Endothelial cell of umbilical vein (primary cell): ENCODE data around the gene PIM3. TPM values are rescaled to one million over a fixed set of nuclear protein-coding genes. Genes with fewer than 3 reads are reported as not detected.
"Not testable (repeated sequence)": the region's sequence is repeated elsewhere in the genome, so short reads cannot be mapped to it uniquely, and the experiment has no call there.

Experiments used
- BruUV-seq: library from RNA; stranded (reverse); fragments of 400-500 nt; replicated peaks from 2 replicates; lab custom pipeline; 2021; lab: Mats Ljungman, UMichigan
- CTCF ChIA-PET: fragments of 300-600, 350-600 bp; sonication (Branson Sonifier 250); formaldehyde crosslinking; loops from one replicate; lab custom pipeline; 2021; ENCODE audit warnings: antibody characterized with exemption, inconsistent platforms; lab: Charles Lee
- POLR2A ChIA-PET: fragments of 300-600, 350-600 bp; sonication (Branson Sonifier 250); formaldehyde crosslinking; loops from one replicate; lab custom pipeline; 2021; ENCODE audit warnings: antibody characterized with exemption, inconsistent platforms; lab: Charles Lee
- DNase-seq: peaks from one replicate; pipeline ENCODE4 v3.0.0-alpha.2; 2011; ENCODE audit warnings: low read depth, low spot score
- FAIRE-seq: peaks from 2 replicates; lab custom pipeline; 2011; peaks lifted over from hg19 to GRCh38; lab: Jason Lieb, UNC
- H2AFZ ChIP-seq: 2 replicates; pipeline ENCODE4 v1.6.0; 2012; ENCODE audit warnings: low read depth, low read length, control low read depth, inconsistent platforms
- H3K27ac ChIP-seq: 2 replicates; pipeline ENCODE4 v1.5.1; 2011; ENCODE audit warnings: low read depth, mild to moderate bottlenecking, control low read depth, low read length, moderate library complexity; ENCODE audit not compliant: insufficient read depth
- H3K27me3 ChIP-seq, 2 experiments: 2 replicates each; pipeline versions ENCODE4 v1.6.0 to v1.6.1; 2011; ENCODE audit warnings: low read length in 2 of 2, mixed read lengths in 1 of 2; ENCODE audit not compliant: control insufficient read depth in 2 of 2, insufficient read depth in 2 of 2
- H3K36me3 ChIP-seq, 2 experiments: 2 replicates in 1 of 2; 3 replicates in 1 of 2; pipeline ENCODE4 v1.5.1; 2011; ENCODE audit warnings: low read length in 2 of 2, mild to moderate bottlenecking in 1 of 2, moderate library complexity in 1 of 2; ENCODE audit not compliant: control insufficient read depth in 2 of 2, insufficient read depth in 2 of 2; ENCODE audit errors: extremely low read depth in 1 of 2
- H3K4me1 ChIP-seq: 3 replicates; pipeline ENCODE4 v1.5.1; 2011; ENCODE audit warnings: mild to moderate bottlenecking, low read length; ENCODE audit not compliant: control insufficient read depth, insufficient read depth; ENCODE audit errors: extremely low read depth
- H3K4me2 ChIP-seq: 2 replicates; pipeline ENCODE4 v1.6.1; 2011; ENCODE audit warnings: low read length, control low read depth, mixed read lengths; ENCODE audit not compliant: insufficient read depth
- H3K4me3 ChIP-seq, 3 experiments: fragments of 200-600 bp in 1 of 3; sonication (generic), shearing (Covaris generic) in 1 of 3; replicated peaks in 1 of 3; 2 replicates each; pipeline ENCODE4 v1.5.1; 2011 to 2016; ENCODE audit warnings: control low read depth in 3 of 3, low read length in 3 of 3, mild to moderate bottlenecking in 2 of 3, inconsistent platforms in 1 of 3, low read depth in 1 of 3, moderate library complexity in 1 of 3; ENCODE audit not compliant: insufficient read depth in 1 of 3
- H3K79me2 ChIP-seq: 2 replicates; pipeline ENCODE4 v1.6.0; 2012; ENCODE audit warnings: low read length, inconsistent platforms; ENCODE audit not compliant: control insufficient read depth, insufficient read depth
- H3K9ac ChIP-seq: replicated peaks from 2 replicates; pipeline ENCODE3; 2011; ENCODE audit warnings: low read length, control low read depth; ENCODE audit not compliant: insufficient read depth; ENCODE audit errors: extremely low read depth
- H3K9me1 ChIP-seq: replicated peaks from 3 replicates; pipeline ENCODE4 v1.6.0; 2011; ENCODE audit warnings: mild to moderate bottlenecking, low read length; ENCODE audit not compliant: control insufficient read depth, insufficient read depth; ENCODE audit errors: extremely low read depth
- H3K9me3 ChIP-seq: replicated peaks from 2 replicates; pipeline ENCODE4 v1.5.1; 2012; ENCODE audit warnings: low read length, inconsistent platforms; ENCODE audit not compliant: control insufficient read depth, insufficient read depth
- H4K20me1 ChIP-seq: replicated peaks from 2 replicates; pipeline ENCODE3; 2011; ENCODE audit warnings: mild to moderate bottlenecking, low read length; ENCODE audit not compliant: control insufficient read depth, insufficient read depth; ENCODE audit errors: extremely low read depth
- EZH2 ChIP-seq: IDR thresholded peaks from 2 replicates; pipeline ENCODE4 v1.6.1; 2012; ENCODE audit warnings: borderline replicate concordance, low read depth, mild to moderate bottlenecking, moderate library complexity, low read length, inconsistent platforms; ENCODE audit not compliant: severe bottlenecking
- FOS ChIP-seq: IDR thresholded peaks from 2 replicates; pipeline ENCODE4 v1.6.1; 2011; ENCODE audit warnings: mild to moderate bottlenecking, low read length, moderate library complexity, borderline replicate concordance; ENCODE audit not compliant: insufficient read depth
- GATA2 ChIP-seq: IDR thresholded peaks from 2 replicates; pipeline ENCODE4 v1.7.0; 2011; ENCODE audit warnings: low read depth, mild to moderate bottlenecking, moderate library complexity, mixed read lengths, low read length; ENCODE audit not compliant: insufficient read length, insufficient read depth
- JUN ChIP-seq: IDR thresholded peaks from 2 replicates; pipeline ENCODE4 v1.6.1; 2011; ENCODE audit warnings: borderline replicate concordance, low read depth; ENCODE audit not compliant: insufficient read length, insufficient read depth
- MAX ChIP-seq: IDR thresholded peaks from 2 replicates; pipeline ENCODE4 v1.6.1; 2011; ENCODE audit not compliant: insufficient read depth, insufficient read length
- MYC ChIP-seq: IDR thresholded peaks from one replicate; pipeline ENCODE4 v1.6.1; 2011; ENCODE audit warnings: mild to moderate bottlenecking, low read depth, low read length
- POLR2A ChIP-seq: IDR thresholded peaks from 2 replicates; pipeline ENCODE4 v1.6.1; 2012; ENCODE audit warnings: low read depth, mild to moderate bottlenecking, control low read depth, low read length
- POLR2AphosphoS5 ChIP-seq: IDR thresholded peaks from 2 replicates; pipeline ENCODE4 v1.6.1; 2012; ENCODE audit warnings: low read depth, mild to moderate bottlenecking, control low read depth, low read length, moderate library complexity; ENCODE audit not compliant: insufficient read depth
- dilution Hi-C: fragments of 300-500 bp; cut with MboI; formaldehyde crosslinking; loops from one replicate; pipeline ENCODE4 v1.15.0; 2019; ENCODE audit warnings: low sequenced_read_pairs; ENCODE audit not compliant: extremely low pct_ligation_motif_present
- intact Hi-C: fragments of 100-400 bp; cut with micrococcal nuclease; formaldehyde crosslinking; loops from one replicate; pipeline ENCODE4 v1.10.0; 2022
- polyA plus RNA-seq, 4 experiments: library from polyadenylated mRNA; depleted of rRNA in 3 of 4; stranded (reverse) in 3 of 4; unstranded in 1 of 4; fragments of >200 nt; gene quantifications; 2 replicates each; pipeline versions ENCODE4 v1.2.1 to v1.2.3, GENCODE V29; 2011 to 2012; ENCODE audit warnings: missing spikeins in 1 of 4
- total RNA-seq: library from RNA; stranded (reverse); gene quantifications from 2 replicates; pipeline ENCODE4 v1.2.3, GENCODE V29; 2021
- TF ChIP-seq, protein P1 (sequence below), 2 donors: IDR thresholded peaks; 1 replicate in 1 of 2; 2 replicates in 1 of 2; pipeline ENCODE4 v1.5.1; 2011; ENCODE audit warnings: low read length in 2 of 2, mild to moderate bottlenecking in 2 of 2, moderate library complexity in 2 of 2, control low read depth in 1 of 2, inconsistent platforms in 1 of 2, low read depth in 1 of 2; ENCODE audit not compliant: insufficient read depth in 1 of 2; ENCODE audit errors: extremely low read depth in 1 of 2

The PIM3 gene
- total and polyA plus RNA-seq, 2 donors (not counting 3 experiments of a cell fraction or from before 2014, with no cell fraction given), result 131 to 185 TPM

DNA sequence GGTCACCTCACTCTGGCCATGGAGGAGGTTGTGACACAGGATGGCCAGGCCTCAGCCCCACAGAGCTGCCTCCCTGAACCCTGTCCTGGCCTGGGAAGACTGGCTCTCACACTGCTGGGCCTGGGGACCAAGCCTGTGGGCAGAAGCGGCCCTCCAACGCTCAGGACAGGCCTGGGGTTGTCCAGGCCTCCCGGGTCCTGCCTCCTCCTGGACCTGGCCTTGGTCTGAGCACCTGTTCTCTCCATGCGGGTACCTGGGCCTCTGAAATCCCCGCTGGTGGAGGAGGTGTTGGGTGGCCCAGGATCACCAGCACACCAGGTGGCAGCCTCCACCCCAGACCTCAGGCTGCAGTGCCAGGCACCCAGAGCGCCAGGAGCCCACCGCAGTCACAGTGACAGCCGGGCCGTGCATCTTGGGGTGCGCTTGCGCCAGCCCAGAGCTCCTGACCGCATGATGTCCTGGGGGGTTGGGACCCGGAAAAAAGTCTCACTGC is 16.1 kb upstream of the PIM3 start:
- no peaks in the 10 kb centered on the region for H3K27me3 ChIP-seq
- POLR2A ChIA-PET, result no interaction called here
- no peak overlapping the region for H2AFZ ChIP-seq
- H3K36me3 ChIP-seq, result no peaks in the 10 kb centered on the region
- H3K79me2 ChIP-seq, result no peaks in the 10 kb centered on the region
- no peaks in the 10 kb centered on the region for H4K20me1 ChIP-seq
- FAIRE-seq, result no peak
- dilution Hi-C loops (no loop called here), intact Hi-C loops (no loop called here)
- H3K4me1 ChIP-seq, result peaks cover under 1% of the 10 kb centered on the region
- DNase-seq, result no peak
- H3K9me3 ChIP-seq, result no peaks in the 10 kb centered on the region
- H3K4me3 ChIP-seq, result no peak overlapping the region
- TF ChIP-seq POLR2AphosphoS5 (no peak), POLR2A (no peak), EZH2 (no peak), MAX (no peak), JUN (no peak), MYC (no peak), FOS (no peak), GATA2 (no peak)
- TF ChIP-seq, protein P1, sequence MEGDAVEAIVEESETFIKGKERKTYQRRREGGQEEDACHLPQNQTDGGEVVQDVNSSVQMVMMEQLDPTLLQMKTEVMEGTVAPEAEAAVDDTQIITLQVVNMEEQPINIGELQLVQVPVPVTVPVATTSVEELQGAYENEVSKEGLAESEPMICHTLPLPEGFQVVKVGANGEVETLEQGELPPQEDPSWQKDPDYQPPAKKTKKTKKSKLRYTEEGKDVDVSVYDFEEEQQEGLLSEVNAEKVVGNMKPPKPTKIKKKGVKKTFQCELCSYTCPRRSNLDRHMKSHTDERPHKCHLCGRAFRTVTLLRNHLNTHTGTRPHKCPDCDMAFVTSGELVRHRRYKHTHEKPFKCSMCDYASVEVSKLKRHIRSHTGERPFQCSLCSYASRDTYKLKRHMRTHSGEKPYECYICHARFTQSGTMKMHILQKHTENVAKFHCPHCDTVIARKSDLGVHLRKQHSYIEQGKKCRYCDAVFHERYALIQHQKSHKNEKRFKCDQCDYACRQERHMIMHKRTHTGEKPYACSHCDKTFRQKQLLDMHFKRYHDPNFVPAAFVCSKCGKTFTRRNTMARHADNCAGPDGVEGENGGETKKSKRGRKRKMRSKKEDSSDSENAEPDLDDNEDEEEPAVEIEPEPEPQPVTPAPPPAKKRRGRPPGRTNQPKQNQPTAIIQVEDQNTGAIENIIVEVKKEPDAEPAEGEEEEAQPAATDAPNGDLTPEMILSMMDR (IDR thresholded peaks at IDR 0.05; ENCODE audit: extremely low read depth in 1 of 2, insufficient read depth in 1 of 2, low read depth in 1 of 2, low read length in 2 of 2), result no peak
- no TSS peak for BruUV-seq
- no peaks in the 10 kb centered on the region for H3K9me1 ChIP-seq
- no peak overlapping the region for H3K27ac ChIP-seq
- CTCF ChIA-PET, result interaction anchor here (0.9 kb wide), 1 partner anchor 8 kb away, joined by 3 read pairs; no protein-coding TSS in a partner anchor
- no peak overlapping the region for H3K9ac ChIP-seq
- no peak overlapping the region for H3K4me2 ChIP-seq

- BruUV-seq, dilution Hi-C loops, CTCF ChIA-PET, H4K20me1 ChIP-seq, DNase-seq, H2AFZ ChIP-seq, H3K9me1 ChIP-seq, H3K4me1 ChIP-seq, H3K4me3 ChIP-seq, H3K36me3 ChIP-seq, FAIRE-seq, H3K27me3 ChIP-seq, POLR2A ChIA-PET, H3K9ac ChIP-seq, H3K9me3 ChIP-seq, intact Hi-C loops, H3K4me2 ChIP-seq, H3K27ac ChIP-seq, H3K79me2 ChIP-seq: not testable (repeated sequence)
These were observed 15.4 kb upstream of the PIM3 start for GRCh38 chr22:49945042-49945794.
